ENCODE measurements around the gene GPR162.
A peak's percentile ranks its signal among the peaks of the same experiment; 100 is the strongest.

The GPR162 gene

GRCh38 chr12:6837370-6838060, 15.9 kb downstream of the GPR162 start:
- DNase-seq = no peak

GRCh38 chr12:6838854-6839253, 17.2 kb downstream of the GPR162 start:
- no peak for DNase-seq

- no peak for DNase-seq
Observed at GRCh38 chr12:6839482-6840201, 18.0 kb downstream of the GPR162 start.

- no peak for DNase-seq
Observed at GRCh38 chr12:6840330-6840729, 18.7 kb downstream of the GPR162 start.

GRCh38 chr12:6840761-6841515, 19.3 kb downstream of the GPR162 start, which contains the start of gene GNB3:
Gene GNB3, plus strand, starts transcription at chr12:6840925. Its CDS starts 363 bp downstream, at chr12:6841288.
- no peak for DNase-seq

GRCh38 chr12:6842075-6842474, 20.5 kb downstream of the GPR162 start:
- DNase-seq = no peak

GRCh38 chr12:6843118-6843902, 21.7 kb downstream of the GPR162 start:
- no peak for DNase-seq

- no peak for DNase-seq
Observed at GRCh38 chr12:6845395-6845794, 23.8 kb downstream of the GPR162 start.

- DNase-seq = no peak
Observed at GRCh38 chr12:6846316-6846869, 24.8 kb downstream of the GPR162 start.

GRCh38 chr12:6847676-6848075, 26.1 kb downstream of the GPR162 start:
- no peak for DNase-seq

- no peak for DNase-seq
Observed at GRCh38 chr12:6849427-6849826, 27.8 kb downstream of the GPR162 start.

- no peak for DNase-seq
Observed at GRCh38 chr12:6849976-6850560, 28.4 kb downstream of the GPR162 start.

GRCh38 chr12:6850796-6851152, 29.2 kb downstream of the GPR162 start:
- DNase-seq = no peak

GRCh38 chr12:6851153-6851920, 29.7 kb downstream of the GPR162 start, which contains the start of gene CDCA3:
Gene CDCA3, minus strand, starts transcription at chr12:6851286. Its CDS starts 334 bp downstream, at chr12:6850952.
- DNase-seq = peak; percentile 94

- peak; percentile 98 for DNase-seq
Observed at GRCh38 chr12:6851921-6852650, 30.5 kb downstream of the GPR162 start, which contains the start of gene USP5. Gene USP5, plus strand, starts transcription at chr12:6852150. Its CDS starts 30 bp downstream, at chr12:6852180.

GRCh38 chr12:6852651-6853354, 31.2 kb downstream of the GPR162 start:
- no peak for DNase-seq

GRCh38 chr12:6853626-6854025, 32.0 kb downstream of the GPR162 start:
- DNase-seq = no peak

- no peak for DNase-seq
Observed at GRCh38 chr12:6854036-6854435, 32.4 kb downstream of the GPR162 start.

GRCh38 chr12:6855322-6855721, 33.7 kb downstream of the GPR162 start:
- DNase-seq = no peak

- no peak for DNase-seq
Observed at GRCh38 chr12:6858799-6859198, 37.2 kb downstream of the GPR162 start.
